Stomach (tissue), 4 donors: ENCODE data around the gene PDP2.

Experiments
- CTCF ChIP-seq, 7 experiments: fragments of 450-650 bp in 4 of 7; fragments of 200-600 bp in 3 of 7; sonication (generic) in 3 of 7; IDR thresholded peaks; one replicate each; pipeline ENCODE4 v1.5.1; 2016 to 2019; ENCODE audit warnings: antibody characterized with exemption in 7 of 7, control low read depth in 2 of 7, mild to moderate bottlenecking in 1 of 7
- EP300 ChIP-seq: sonication (generic); formaldehyde crosslinking; IDR thresholded peaks from one replicate; pipeline ENCODE4 v1.6.1; 2017; ENCODE audit warnings: antibody characterized with exemption
- POLR2A ChIP-seq, 4 donors: fragments of 450-650 bp; IDR thresholded peaks; one replicate each; pipeline ENCODE4 v1.6.1; 2016; ENCODE audit warnings: antibody characterized with exemption in 4 of 4, control low read depth in 2 of 4, mild to moderate bottlenecking in 1 of 4, moderate library complexity in 1 of 4

- TF ChIP-seq CTCF (IDR thresholded peaks at IDR 0.05) (no peak), EP300 (no peak), POLR2A (IDR thresholded peaks at IDR 0.05) (no peak)
Measured at GRCh38 chr16:66846266-66846665, 34.0 kb upstream of the PDP2 start.
